ENCODE data around the gene ZIK1.

DNA sequence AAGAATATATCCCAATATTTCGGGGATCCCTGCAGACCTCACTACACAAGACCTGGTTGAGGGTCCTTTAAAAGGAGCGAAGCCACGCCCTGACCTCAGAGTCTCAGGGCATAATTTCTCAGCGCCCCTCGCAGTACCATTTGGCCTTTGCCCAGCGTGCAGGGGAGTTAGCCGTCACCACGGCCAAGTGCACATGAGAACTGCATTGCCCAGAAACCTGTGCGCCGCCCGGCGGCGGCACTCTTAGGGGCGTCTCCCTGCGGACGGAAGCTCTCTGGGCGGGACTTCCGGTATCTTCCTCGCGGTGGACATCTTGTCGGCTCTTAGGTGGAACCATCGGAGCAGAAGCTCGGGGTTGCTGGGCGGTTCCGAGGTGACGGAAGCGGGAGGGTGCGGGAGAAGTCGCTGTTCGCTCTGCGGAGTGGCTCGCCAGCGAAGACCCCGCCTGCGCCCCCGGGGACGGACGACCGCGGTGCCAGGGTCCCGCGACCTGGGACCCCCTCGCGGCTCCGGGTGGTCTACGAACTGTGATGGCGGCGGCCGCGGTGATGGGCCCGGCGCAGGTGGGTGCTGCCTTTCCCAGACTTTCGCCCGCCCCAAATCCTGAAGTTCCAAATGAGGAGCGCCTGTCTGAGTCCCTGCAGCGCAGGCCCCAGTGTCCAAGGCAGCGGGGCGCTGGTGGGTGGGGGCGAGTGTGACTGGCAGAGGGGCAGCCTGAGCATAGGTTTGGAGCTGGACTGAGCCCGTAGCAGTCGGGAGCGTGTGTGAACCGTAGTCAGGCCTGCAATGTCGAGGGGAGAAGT lies 30.2 kb downstream of the ZIK1 start, which contains the start of gene ZNF134:
- TF ChIP-seq, protein P1, sequence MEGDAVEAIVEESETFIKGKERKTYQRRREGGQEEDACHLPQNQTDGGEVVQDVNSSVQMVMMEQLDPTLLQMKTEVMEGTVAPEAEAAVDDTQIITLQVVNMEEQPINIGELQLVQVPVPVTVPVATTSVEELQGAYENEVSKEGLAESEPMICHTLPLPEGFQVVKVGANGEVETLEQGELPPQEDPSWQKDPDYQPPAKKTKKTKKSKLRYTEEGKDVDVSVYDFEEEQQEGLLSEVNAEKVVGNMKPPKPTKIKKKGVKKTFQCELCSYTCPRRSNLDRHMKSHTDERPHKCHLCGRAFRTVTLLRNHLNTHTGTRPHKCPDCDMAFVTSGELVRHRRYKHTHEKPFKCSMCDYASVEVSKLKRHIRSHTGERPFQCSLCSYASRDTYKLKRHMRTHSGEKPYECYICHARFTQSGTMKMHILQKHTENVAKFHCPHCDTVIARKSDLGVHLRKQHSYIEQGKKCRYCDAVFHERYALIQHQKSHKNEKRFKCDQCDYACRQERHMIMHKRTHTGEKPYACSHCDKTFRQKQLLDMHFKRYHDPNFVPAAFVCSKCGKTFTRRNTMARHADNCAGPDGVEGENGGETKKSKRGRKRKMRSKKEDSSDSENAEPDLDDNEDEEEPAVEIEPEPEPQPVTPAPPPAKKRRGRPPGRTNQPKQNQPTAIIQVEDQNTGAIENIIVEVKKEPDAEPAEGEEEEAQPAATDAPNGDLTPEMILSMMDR (IDR thresholded peaks at IDR 0.05): peak in 1 of 4 experiments; percentile 46
- TF ChIP-seq POLR2A (IDR thresholded peaks at IDR 0.05) (peak in 1 of 2 donors; percentile 12), EP300 (IDR thresholded peaks at IDR 0.05) (no peak), POLR2AphosphoS5 (IDR thresholded peaks at IDR 0.05) (no peak)

Data from gastroesophageal sphincter (tissue), 3 donors.